ENCODE measurements around the gene RIN2. TPM values are rescaled to one million over a fixed set of nuclear protein-coding genes. Genes with fewer than 3 reads are reported as not detected.

The RIN2 gene
- total RNA-seq, 1 experiment from 2014 or later = 1.0 TPM

- no peak overlapping the region for H3K14ac ChIP-seq (ENCODE audit: insufficient read depth, low read length)
- H3K27me3 ChIP-seq (ENCODE audit: insufficient read depth, low read length) = no peaks in the 10 kb centered on the region
- no peak overlapping the region for H3K27ac ChIP-seq (ENCODE audit: insufficient read length, low read depth, low read length)
- H4K91ac ChIP-seq (ENCODE audit: insufficient read length, low read depth, low read length) = no peak overlapping the region
- H3K9ac ChIP-seq (ENCODE audit: extremely low read depth, insufficient read length, low read length) = no peak overlapping the region
- H3K18ac ChIP-seq (ENCODE audit: insufficient read length, low read depth, low read length) = no peak overlapping the region
- H3K36me3 Mint-ChIP-seq (ENCODE audit: insufficient read depth in 1 of 3, low read depth in 3 of 3) = peaks cover 2 to 6% (median 3%) of the 10 kb centered on the region in 3 experiments; a peak in 2 of 7 replicates
- no peaks in the 10 kb centered on the region for H3K23me2 ChIP-seq (ENCODE audit: insufficient read length, low read depth, low read length, poor library complexity, severe bottlenecking)
- no CpG with 5 or more reads among the region's 18 CpGs for WGBS (ENCODE audit: extremely low coverage, insufficient read length, low lambda C conversion rate)
- no peaks in the 10 kb centered on the region for H4K20me1 ChIP-seq (ENCODE audit: control insufficient read depth, insufficient read depth, insufficient read length)
- no peak overlapping the region for H4K5ac ChIP-seq (ENCODE audit: insufficient read length, low read depth, low read length)
- no peak overlapping the region for H2BK120ac ChIP-seq (ENCODE audit: low read depth, low read length, poor library complexity, severe bottlenecking)
- no peak overlapping the region for H3K4me2 ChIP-seq (ENCODE audit: insufficient read depth, insufficient read length, low read length)
- H3K27ac Mint-ChIP-seq = no peak overlapping the region
- no peak for DNase-seq
- no peak overlapping the region for H3K56ac ChIP-seq (ENCODE audit: insufficient read length, low read depth, low read length)
- TF ChIP-seq, protein P1, sequence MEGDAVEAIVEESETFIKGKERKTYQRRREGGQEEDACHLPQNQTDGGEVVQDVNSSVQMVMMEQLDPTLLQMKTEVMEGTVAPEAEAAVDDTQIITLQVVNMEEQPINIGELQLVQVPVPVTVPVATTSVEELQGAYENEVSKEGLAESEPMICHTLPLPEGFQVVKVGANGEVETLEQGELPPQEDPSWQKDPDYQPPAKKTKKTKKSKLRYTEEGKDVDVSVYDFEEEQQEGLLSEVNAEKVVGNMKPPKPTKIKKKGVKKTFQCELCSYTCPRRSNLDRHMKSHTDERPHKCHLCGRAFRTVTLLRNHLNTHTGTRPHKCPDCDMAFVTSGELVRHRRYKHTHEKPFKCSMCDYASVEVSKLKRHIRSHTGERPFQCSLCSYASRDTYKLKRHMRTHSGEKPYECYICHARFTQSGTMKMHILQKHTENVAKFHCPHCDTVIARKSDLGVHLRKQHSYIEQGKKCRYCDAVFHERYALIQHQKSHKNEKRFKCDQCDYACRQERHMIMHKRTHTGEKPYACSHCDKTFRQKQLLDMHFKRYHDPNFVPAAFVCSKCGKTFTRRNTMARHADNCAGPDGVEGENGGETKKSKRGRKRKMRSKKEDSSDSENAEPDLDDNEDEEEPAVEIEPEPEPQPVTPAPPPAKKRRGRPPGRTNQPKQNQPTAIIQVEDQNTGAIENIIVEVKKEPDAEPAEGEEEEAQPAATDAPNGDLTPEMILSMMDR (conservative IDR thresholded peaks at IDR 0.05) = no peak
- H2AK5ac ChIP-seq (ENCODE audit: insufficient read length, low read length) = no peak overlapping the region
- H3K4me1 ChIP-seq (ENCODE audit: insufficient read depth, low read length) = no peaks in the 10 kb centered on the region
- H3K79me1 ChIP-seq (ENCODE audit: insufficient read depth, low read depth, low read length, poor library complexity, severe bottlenecking) = no peaks in the 10 kb centered on the region
- no peaks in the 10 kb centered on the region; the same call in 1 of the 2 replicates for H3K79me2 ChIP-seq (ENCODE audit: insufficient read depth, low read length)
- H3K23ac ChIP-seq (ENCODE audit: insufficient read length, low read depth, low read length) = no peak overlapping the region
- H2BK12ac ChIP-seq (ENCODE audit: insufficient read length, low read depth, low read length) = no peak overlapping the region
- H2AFZ ChIP-seq (ENCODE audit: low read length) = no peak overlapping the region
- no peak overlapping the region for H3K4ac ChIP-seq (ENCODE audit: low read depth, low read length)
- no peak overlapping the region for H2BK15ac ChIP-seq (ENCODE audit: low read depth, low read length)
- H3K27me3 Mint-ChIP-seq (ENCODE audit: low read depth) = peaks cover 9% of the 10 kb centered on the region
- H2BK20ac ChIP-seq (ENCODE audit: low read depth, low read length, poor library complexity, severe bottlenecking) = no peak overlapping the region
- H3K9me3 ChIP-seq (ENCODE audit: control insufficient read depth, low read depth, low read length) = peaks cover 12% of the 10 kb centered on the region
- no peak overlapping the region for H3K4me3 Mint-ChIP-seq
- H4K8ac ChIP-seq (replicated peaks; ENCODE audit: insufficient read length, low read depth, low read length) = no peak overlapping the region
- H3K4me1 Mint-ChIP-seq = no peaks in the 10 kb centered on the region
- H3T11ph ChIP-seq (ENCODE audit: low read length) = no peak overlapping the region
- H3K9me3 Mint-ChIP-seq = peaks cover 10 to 15% of the 10 kb centered on the region in 2 experiments; a peak in 4 of 5 replicates
- no peak overlapping the region for H2BK5ac ChIP-seq (ENCODE audit: insufficient read length, low read length)
These were observed 37.1 kb upstream of the RIN2 start for GRCh38 chr20:19720991-19721390.

Data from H9 (cell line).